DMS79 treated with DMSO at 0.1 percent for 48 hours (cell line): Measurements from ENCODE around the gene PITHD1.
"Not testable (repeated sequence)": the region's sequence is repeated elsewhere in the genome, so short reads cannot be mapped to it uniquely, and the experiment has no call there.

Experiments used
- DNase-seq: peaks from one replicate; lab custom pipeline; 2025; lab: John Stamatoyannopoulos, UW

Gene PITHD1

GRCh38 chr1:23774174-23774880 lies 3.9 kb upstream of the PITHD1 start:
- DNase-seq = peak; percentile 84

DNA sequence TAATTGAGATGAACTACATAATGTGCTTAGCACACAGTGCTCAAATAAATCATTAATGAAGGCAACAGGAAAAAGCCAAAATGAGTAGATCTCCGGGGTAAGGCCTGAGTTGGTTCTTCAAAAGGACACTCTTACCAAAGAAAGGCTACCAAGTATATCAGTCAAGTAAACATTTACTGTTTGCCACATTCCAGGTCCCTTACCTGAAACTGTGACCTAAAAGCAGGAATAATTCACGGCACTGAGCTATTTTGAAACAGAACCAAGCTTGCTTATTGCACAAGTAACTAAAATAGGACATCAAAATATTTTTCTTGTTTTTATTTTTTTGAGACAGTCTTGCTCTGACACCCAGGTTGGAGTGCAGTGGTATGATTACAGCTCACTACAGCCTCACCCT lies 2.0 kb upstream of the PITHD1 start:
- no peak for DNase-seq

DNA sequence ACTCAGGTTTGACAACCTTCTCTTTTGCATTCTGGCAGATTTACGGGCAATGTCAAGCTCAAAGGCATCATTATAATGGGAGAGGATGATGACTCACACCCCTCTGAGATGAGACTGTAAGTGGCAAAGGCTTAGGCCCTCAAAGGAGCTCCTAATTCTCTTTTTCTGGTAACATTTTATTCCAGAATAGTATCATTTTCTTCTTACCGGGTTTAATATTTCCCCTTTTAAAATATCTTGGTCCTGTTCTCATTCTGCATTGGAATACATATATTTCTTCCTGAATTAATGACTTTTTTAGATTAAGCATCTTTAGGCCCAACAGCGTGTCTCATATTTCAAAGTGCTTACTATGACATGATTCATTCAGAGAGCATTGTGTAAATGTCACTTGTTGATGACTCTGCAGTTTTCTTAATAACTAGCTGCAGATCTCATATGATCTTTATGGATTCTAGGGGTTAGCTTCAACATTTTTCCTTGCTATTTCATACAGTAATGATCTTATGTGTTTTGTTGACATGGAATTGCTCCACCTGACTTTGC lies 1.7 kb downstream of the PITHD1 start:
- no peak for DNase-seq

DNA sequence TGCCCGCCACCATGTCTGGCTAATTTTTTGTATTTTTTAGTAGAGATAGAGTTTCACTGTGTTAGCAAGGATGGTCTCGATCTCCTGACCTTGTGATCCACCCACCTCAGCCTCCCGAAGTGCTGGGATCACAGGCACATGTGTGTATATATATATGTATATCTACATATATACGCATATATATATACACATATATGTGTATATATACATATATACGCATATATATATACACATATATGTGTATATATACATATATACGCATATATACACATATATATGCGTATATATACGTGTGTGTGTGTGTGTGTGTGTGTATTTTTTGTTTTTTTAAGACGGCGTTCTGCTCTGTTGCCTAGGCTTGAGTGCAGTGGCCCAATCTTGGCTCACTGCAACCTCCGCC lies 4.9 kb downstream of the PITHD1 start:
- not testable (repeated sequence) for DNase-seq

- DNase-seq = no peak
Observed at GRCh38 chr1:23784846-23785245, 6.6 kb downstream of the PITHD1 start.

DNA sequence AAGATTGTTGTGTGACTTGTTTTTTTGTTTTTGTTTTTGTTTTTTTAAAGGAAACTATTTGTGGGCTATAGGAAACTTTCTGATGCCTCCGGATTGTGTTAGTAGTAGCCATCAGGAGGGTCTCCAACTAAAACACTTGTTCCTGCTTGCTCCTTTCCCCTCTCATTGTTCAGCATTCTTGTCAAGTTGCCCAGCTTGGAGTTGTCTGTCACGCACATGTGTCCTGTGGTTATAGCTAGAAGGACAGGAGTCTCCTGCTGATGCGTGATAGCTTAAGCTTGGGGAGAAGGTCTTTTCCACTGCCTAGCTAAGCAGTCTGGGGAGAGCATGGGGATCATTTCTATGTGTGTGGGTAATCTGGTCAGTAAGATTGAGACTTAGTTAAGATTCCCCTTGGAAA lies 9.5 kb downstream of the PITHD1 start:
- DNase-seq = no peak

- no peak for DNase-seq
Observed at GRCh38 chr1:23788695-23789094, 10.5 kb downstream of the PITHD1 start.

- DNase-seq = peak; percentile 83
Observed at GRCh38 chr1:23790696-23791515, 12.7 kb downstream of the PITHD1 start, which contains the start of gene LYPLA2. Gene LYPLA2, plus strand, starts transcription at chr1:23791145. Its CDS starts 1,538 bp downstream, at chr1:23792683.

DNA sequence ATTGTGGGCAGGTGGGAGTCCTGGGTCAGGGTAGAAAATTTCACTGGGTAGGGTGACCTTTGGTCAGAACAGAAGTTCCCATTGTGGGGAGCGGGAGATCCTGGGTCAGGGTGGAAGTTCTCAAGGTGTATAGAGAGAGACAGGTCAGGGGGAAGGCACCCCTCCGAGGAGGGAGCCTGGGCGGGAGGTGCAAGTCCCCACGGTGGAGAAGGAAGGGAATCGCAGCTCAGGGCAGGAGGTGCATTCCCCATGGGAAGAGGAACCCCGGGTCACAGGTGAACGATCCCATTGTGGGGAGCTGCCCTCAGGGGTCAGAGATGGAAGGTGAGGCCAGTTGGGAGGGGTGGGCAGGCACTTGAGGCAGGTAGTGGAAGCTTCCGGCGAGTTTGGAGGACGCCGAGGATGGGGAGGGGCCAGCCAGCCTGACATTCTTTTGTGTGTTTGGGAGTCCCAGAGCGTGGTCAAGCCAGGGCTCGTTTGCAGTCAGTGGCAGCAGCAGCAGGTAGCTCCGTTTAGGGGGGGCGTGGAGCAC lies 13.4 kb downstream of the PITHD1 start:
- peak; percentile 26 for DNase-seq

- no peak for DNase-seq
Observed at GRCh38 chr1:23792151-23792945, 14.1 kb downstream of the PITHD1 start.

- DNase-seq = no peak
Observed at GRCh38 chr1:23793018-23793781, 15.0 kb downstream of the PITHD1 start.

DNA sequence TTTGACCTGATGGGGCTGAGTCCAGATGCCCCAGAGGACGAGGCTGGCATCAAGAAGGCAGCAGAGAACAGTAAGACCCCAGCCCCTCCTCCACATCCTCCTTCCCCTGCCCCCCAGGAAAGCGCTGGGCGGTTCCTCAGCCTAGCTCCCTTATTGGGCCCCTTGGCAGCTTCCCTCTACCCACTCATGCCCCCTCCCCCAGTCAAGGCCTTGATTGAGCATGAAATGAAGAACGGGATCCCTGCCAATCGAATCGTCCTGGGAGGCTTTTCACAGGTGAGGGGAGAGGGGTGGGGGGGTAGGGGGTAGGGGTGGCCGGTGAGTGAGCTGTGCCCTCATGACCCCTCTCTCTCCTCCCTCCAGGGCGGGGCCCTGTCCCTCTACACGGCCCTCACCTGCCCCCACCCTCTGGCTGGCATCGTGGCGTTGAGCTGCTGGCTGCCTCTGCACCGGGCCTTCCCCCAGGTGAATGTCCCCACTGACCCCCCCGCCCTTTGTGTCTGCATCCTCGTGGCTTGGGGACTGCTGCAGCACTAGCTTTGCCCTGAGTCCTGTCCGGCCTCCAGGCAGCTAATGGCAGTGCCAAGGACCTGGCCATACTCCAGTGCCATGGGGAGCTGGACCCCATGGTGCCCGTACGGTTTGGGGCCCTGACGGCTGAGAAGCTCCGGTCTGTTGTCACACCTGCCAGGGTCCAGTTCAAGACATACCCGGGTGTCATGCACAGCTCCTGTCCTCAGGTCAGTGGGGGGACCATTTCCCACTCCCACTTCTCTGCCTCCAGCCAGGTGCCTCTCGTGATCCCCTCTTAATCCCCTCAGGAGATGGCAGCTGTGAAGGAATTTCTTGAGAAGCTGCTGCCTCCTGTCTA lies 15.9 kb downstream of the PITHD1 start:
- no peak for DNase-seq

- DNase-seq = not testable (repeated sequence)
Observed at GRCh38 chr1:23794732-23795182, 16.5 kb downstream of the PITHD1 start.

DNA sequence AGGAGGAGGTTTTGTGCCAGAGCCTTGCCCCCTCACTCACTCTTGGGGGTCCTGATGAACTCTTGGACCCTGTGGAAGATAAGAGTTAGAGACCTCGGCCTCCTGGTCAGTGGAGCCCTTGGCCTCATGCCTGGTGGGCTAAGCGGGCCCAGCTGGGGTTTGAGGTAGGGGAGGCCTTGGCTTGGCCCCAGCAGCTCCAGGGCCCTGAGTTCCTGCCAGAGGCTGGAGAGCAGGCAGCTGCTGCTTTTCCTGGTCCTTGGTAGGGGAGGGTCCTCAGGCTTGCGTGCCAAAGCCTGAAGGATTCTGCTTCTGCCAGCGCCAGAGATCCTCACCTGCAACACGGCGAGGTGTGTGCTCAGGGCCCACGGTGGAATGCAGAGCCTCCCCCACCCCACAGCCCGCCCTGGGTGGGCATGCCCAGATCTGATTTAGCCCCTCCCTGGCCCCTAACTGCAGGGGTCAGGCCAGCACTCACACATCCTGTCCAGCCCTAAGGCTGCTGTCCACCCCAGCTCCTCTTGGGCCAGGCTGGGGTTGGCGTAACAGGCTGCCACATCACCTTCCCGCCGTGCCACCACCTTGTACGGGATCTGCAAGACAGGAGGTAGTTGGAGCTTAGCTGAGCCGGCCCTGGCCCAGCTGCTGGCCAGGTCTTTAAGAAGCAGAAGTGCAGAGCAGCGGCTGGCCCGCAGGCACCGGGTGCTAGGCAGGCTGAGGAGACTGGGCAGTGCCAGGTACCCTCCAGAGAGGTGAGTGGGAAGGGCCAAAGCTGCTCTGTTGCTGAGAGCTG lies 17.7 kb downstream of the PITHD1 start:
- DNase-seq = no peak

DNA sequence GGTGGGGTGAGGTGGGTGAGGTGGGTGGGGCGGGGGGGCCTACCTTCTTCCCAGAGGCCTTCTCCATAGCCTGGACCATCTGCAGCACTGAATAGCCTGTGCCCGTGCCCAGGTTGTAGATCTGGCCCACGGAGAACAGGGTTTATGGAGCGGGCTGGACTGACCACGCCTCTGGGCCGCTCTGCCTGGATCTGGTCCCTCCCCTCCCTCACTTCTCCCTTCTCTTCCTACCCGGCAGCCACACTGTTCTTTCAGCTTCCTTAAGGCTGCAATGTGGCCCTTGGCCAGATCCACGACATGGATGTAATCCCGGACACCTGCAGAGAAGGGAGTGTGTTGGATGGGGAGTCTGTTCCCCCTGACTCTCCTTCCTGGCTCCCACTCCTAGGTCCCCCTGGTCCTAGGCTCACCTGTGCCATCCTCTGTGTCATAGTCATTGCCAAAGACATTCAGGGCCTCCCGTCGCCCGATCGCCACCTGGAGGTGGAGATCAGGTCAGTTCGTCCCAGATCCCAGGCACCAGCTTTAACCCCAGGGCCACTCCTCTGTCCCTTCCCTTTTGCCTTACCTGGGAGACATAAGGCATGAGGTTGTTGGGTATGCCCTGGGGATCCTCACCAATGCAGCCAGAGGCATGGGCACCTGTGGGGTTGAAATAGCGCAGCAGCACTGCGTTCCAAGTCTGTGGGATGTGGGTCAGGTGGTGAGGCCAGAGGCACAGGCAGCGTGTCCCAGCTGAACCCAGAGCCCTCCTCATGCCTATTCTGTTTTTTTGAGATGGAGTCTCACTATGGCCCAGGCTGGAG lies 18.5 kb downstream of the PITHD1 start:
- no peak for DNase-seq

DNA sequence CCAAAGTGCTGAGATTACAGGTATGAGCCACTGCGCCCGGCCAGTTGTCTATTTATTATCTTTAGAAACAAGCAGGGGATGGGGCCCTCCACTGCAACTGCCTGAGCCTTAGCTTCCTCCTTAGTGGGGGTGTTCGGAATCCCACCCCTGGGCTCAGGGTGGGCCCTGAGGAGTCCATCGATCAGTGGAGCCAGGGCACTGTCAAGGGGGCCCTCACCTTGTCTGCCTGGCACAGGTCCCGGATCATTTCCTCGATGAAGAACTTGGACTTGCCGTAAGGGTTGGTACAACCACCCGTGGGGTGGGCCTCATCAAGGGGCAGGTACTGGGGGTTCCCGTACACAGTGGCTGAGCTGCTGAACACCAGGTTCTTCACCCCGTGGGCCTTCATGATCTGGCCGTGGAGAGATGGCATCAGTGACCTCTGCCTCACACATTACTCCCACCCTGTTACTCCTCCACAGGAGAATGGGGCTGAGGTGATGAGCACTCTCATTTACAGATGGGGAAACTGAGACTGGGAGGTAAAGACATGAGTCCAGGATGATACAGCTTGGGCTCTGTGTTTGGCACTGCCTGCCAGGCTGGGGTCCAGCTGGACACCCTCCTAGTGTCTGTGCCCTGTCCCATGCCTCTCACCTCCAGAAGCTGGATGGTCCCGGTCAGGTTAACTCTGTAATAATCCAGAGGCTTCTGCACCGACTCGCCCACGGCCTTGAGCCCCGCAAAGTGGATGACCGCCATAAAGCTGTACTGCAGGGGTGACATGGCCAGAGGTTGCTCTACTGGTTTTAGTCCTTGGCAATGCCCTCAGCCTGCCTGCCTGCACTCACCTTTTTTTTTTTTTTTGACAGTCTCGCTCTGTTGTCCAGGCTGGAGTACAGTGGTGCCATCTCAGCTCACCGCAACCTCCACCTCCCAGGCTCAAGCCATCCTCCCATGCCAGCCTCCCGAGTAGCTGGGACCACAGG lies 19.5 kb downstream of the PITHD1 start:
- DNase-seq = no peak

DNA sequence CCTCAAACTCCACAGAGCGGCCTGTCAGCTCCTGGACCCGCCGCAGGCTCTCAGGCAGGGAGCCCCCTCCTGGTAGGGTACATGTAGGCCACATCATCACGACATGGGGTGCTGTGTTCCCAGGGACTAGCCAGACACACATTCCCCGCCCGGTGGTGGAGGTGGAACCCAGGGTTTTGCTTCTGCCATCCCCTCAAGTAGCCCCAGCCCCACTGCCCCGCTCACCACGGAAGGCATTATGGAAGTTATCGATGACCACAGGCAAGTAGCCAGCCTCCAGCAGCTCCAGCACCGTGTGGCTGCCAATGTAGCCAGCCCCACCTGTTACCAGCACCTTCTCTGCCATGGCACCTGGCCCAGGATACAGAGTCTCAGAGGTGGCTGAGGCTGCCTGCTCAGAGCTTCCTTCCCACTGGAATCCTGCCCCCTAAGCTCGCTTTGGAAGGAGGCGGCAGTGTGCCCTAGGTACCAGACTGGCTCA lies 20.5 kb downstream of the PITHD1 start:
- DNase-seq = no peak
